Progenitor cell of endocrine pancreas (in vitro differentiated cells): ENCODE measurements around the gene SUPT3H. TPM values are rescaled to one million over a fixed set of nuclear protein-coding genes. Genes with fewer than 3 reads are reported as not detected.

ENCODE experiments used
- DNase-seq: peaks from one replicate; pipeline ENCODE4 v3.0.0; 2021; ENCODE audit warnings: low spot score; ENCODE audit not compliant: unreplicated experiment
- H3K27ac Mint-ChIP-seq: 2 replicates; pipeline ENCODE4 v1.8.0; 2021; ENCODE audit warnings: mild to moderate bottlenecking, moderate library complexity, mixed read lengths
- H3K27me3 Mint-ChIP-seq: 2 replicates; pipeline ENCODE4 v1.8.0; 2021; ENCODE audit warnings: mixed read lengths
- H3K36me3 Mint-ChIP-seq: 2 replicates; pipeline ENCODE4 v1.8.0; 2022; ENCODE audit warnings: mixed read lengths; ENCODE audit not compliant: insufficient read depth
- H3K4me1 Mint-ChIP-seq: 2 replicates; pipeline ENCODE4 v1.8.0; 2021; ENCODE audit warnings: low read depth, mixed read lengths
- H3K4me3 Mint-ChIP-seq: 2 replicates; pipeline ENCODE4 v1.8.0; 2021; ENCODE audit warnings: low read depth, mild to moderate bottlenecking, moderate library complexity, mixed read lengths
- H3K9me3 Mint-ChIP-seq: 2 replicates; pipeline ENCODE4 v1.8.0; 2021; ENCODE audit warnings: low read depth, mixed read lengths
- CTCF ChIP-seq: fragments of 200-600 bp; sonication (generic); IDR thresholded peaks from one replicate; pipeline ENCODE4 v1.5.0; 2021; ENCODE audit warnings: antibody characterized with exemption, mild to moderate bottlenecking; ENCODE audit not compliant: unreplicated experiment
- long read RNA-seq: library from polyadenylated mRNA; unstranded; transcript quantifications from one replicate; pipeline ENCODE4 v2.0.0, GENCODE V29; 2020
- total RNA-seq: library from RNA; stranded (reverse); gene quantifications from 2 replicates; pipeline ENCODE4 v1.2.1, GENCODE V29; 2021

The SUPT3H gene
- total RNA-seq: 40.5 and 41.1 TPM in 2 replicates
- long read RNA-seq, partial matches to known transcripts: 16 of 25 reads
- long read RNA-seq, other reads (novel, unspliced or antisense): 9 of 25 reads

GRCh38 chr6:45377554-45378333 lies at the start of gene SUPT3H:
SUPT3H (minus strand) TSS chr6:45377934.
- H3K27me3 Mint-ChIP-seq: no peaks in the 10 kb centered on the region
- peaks cover 13% of the 10 kb centered on the region for H3K4me1 Mint-ChIP-seq
- H3K4me3 Mint-ChIP-seq: peak within 1 kb of the TSS; percentile 97
- peak; percentile 18 for TF ChIP-seq CTCF
- H3K9me3 Mint-ChIP-seq: no peaks in the 10 kb centered on the region
- peak within 1 kb of the TSS; percentile 100 for H3K27ac Mint-ChIP-seq
- no peaks in the 10 kb centered on the region for H3K36me3 Mint-ChIP-seq
- peak; percentile 92 for DNase-seq

- Mint-ChIP-seq H3K36me3 (no peaks in the 10 kb centered on the region), H3K27me3 (peaks cover 69% of the 10 kb centered on the region), H3K27ac (no peak overlapping the region), H3K4me3 (no peak overlapping the region), H3K4me1 (peaks cover 8% of the 10 kb centered on the region), H3K9me3 (no peaks in the 10 kb centered on the region)
- TF ChIP-seq CTCF: no peak
- DNase-seq: no peak
These were observed 48.5 kb upstream of the SUPT3H start for GRCh38 chr6:45426251-45426650.

- Mint-ChIP-seq H3K4me3 (no peak overlapping the region), H3K9me3 (no peaks in the 10 kb centered on the region), H3K4me1 (peaks cover 17% of the 10 kb centered on the region), H3K27me3 (peaks cover 82% of the 10 kb centered on the region), H3K27ac (no peak overlapping the region), H3K36me3 (no peaks in the 10 kb centered on the region)
- no peak for TF ChIP-seq CTCF
- DNase-seq: no peak
These were observed 46.7 kb upstream of the SUPT3H start for GRCh38 chr6:45424451-45424861.

GRCh38 chr6:45423824-45424450 lies 46.2 kb upstream of the SUPT3H start:
- no peak overlapping the region for H3K27ac Mint-ChIP-seq

More at GRCh38 chr6:45423824-45424450, 46.2 kb upstream of the SUPT3H start:
- peaks cover 82% of the 10 kb centered on the region for H3K27me3 Mint-ChIP-seq
- no peaks in the 10 kb centered on the region for H3K36me3 Mint-ChIP-seq
- peaks cover 19% of the 10 kb centered on the region for H3K4me1 Mint-ChIP-seq
- H3K9me3 Mint-ChIP-seq: no peaks in the 10 kb centered on the region
- peak; percentile 11 for DNase-seq
- peak overlapping the region; percentile 51 for H3K4me3 Mint-ChIP-seq
- no peak for TF ChIP-seq CTCF
